AG20443 (cell line): ENCODE results near the gene MGLL.

Experiments
- DNase-seq: peaks from one replicate; pipeline ENCODE4 v3.0.0; 2012; ENCODE audit warnings: low spot score, mixed read lengths

The MGLL gene

GRCh38 chr3:127772827-127773751 lies 49.2 kb downstream of the MGLL start:
- DNase-seq, result no peak

GRCh38 chr3:127772273-127772672 lies 50.0 kb downstream of the MGLL start:
- no peak for DNase-seq

- DNase-seq, result no peak
These were observed 50.6 kb downstream of the MGLL start for GRCh38 chr3:127771746-127772145.

- DNase-seq, result peak; percentile 51
These were observed 51.5 kb downstream of the MGLL start for GRCh38 chr3:127770671-127771355.

- DNase-seq, result no peak
These were observed 52.8 kb downstream of the MGLL start for GRCh38 chr3:127769284-127770081.

- DNase-seq, result peak; percentile 88
These were observed 53.8 kb downstream of the MGLL start for GRCh38 chr3:127768346-127769008.

GRCh38 chr3:127767126-127767525 lies 55.2 kb downstream of the MGLL start:
- DNase-seq, result no peak

GRCh38 chr3:127765735-127766134 lies 56.6 kb downstream of the MGLL start:
- DNase-seq, result no peak

GRCh38 chr3:127764841-127765362 lies 57.4 kb downstream of the MGLL start:
- peak; percentile 26 for DNase-seq

GRCh38 chr3:127764301-127764700 lies 58.0 kb downstream of the MGLL start:
- DNase-seq, result no peak

- DNase-seq, result no peak
These were observed 58.5 kb downstream of the MGLL start for GRCh38 chr3:127763816-127764215.

- DNase-seq, result no peak
These were observed 59.0 kb downstream of the MGLL start for GRCh38 chr3:127763337-127763736.

GRCh38 chr3:127762787-127763105 lies 59.6 kb downstream of the MGLL start:
- no peak for DNase-seq

- no peak for DNase-seq
These were observed 60.1 kb downstream of the MGLL start for GRCh38 chr3:127762077-127762786.

- no peak for DNase-seq
These were observed 60.9 kb downstream of the MGLL start for GRCh38 chr3:127761441-127761801.

GRCh38 chr3:127760791-127761440 lies 61.4 kb downstream of the MGLL start:
- DNase-seq, result no peak

GRCh38 chr3:127760361-127760760 lies 62.0 kb downstream of the MGLL start:
- no peak for DNase-seq

GRCh38 chr3:127759826-127760225 lies 62.5 kb downstream of the MGLL start:
- DNase-seq, result no peak

GRCh38 chr3:127758013-127758412 lies 64.3 kb downstream of the MGLL start:
- DNase-seq, result no peak

- DNase-seq, result no peak
These were observed 67.0 kb downstream of the MGLL start for GRCh38 chr3:127755305-127755681.
